B cell (primary cell): ENCODE data around the gene NOS1AP.

ENCODE experiments used
- EZH2 ChIP-seq: IDR thresholded peaks from 2 replicates; pipeline ENCODE4 v1.6.1; 2012; ENCODE audit warnings: borderline replicate concordance, low read depth, mild to moderate bottlenecking, moderate library complexity, low read length; ENCODE audit not compliant: insufficient read depth, poor library complexity, severe bottlenecking
- TF ChIP-seq, protein P1 (sequence below): fragments of 200-600 bp; IDR thresholded peaks from one replicate; pipeline ENCODE4 v1.8.0; 2022; ENCODE audit warnings: antibody characterized with exemption, mild to moderate bottlenecking

DNA sequence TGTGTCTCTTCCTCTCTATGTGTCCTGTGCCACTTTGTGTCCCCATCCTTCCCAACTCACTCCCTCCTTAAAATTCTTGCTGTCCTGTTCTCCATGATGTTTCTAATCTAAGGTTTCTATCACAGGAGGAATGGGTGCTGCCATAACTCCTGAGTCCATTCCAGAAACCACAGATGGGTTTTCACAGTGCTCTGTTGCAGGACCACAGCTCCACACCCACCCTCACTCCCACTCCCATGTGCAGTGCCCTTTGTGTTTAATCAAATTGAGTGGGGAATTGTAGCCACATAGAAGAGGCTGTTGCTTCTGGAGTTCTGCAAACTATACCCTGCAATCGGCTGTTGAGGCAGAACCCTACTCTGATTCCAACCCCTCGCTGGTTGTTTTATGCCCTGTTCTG, 165.1 kb downstream of the NOS1AP start:
- TF ChIP-seq, protein P1, sequence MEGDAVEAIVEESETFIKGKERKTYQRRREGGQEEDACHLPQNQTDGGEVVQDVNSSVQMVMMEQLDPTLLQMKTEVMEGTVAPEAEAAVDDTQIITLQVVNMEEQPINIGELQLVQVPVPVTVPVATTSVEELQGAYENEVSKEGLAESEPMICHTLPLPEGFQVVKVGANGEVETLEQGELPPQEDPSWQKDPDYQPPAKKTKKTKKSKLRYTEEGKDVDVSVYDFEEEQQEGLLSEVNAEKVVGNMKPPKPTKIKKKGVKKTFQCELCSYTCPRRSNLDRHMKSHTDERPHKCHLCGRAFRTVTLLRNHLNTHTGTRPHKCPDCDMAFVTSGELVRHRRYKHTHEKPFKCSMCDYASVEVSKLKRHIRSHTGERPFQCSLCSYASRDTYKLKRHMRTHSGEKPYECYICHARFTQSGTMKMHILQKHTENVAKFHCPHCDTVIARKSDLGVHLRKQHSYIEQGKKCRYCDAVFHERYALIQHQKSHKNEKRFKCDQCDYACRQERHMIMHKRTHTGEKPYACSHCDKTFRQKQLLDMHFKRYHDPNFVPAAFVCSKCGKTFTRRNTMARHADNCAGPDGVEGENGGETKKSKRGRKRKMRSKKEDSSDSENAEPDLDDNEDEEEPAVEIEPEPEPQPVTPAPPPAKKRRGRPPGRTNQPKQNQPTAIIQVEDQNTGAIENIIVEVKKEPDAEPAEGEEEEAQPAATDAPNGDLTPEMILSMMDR = no peak
- TF ChIP-seq EZH2 = no peak
